GM12865 (cell line): ENCODE results near the gene PHPT1.

Experiments
- DNase-seq: peaks from one replicate; pipeline ENCODE4 v3.0.0; 2010; ENCODE audit warnings: low read depth
- H3K4me3 ChIP-seq: 2 replicates; pipeline ENCODE4 v1.5.1; 2011; ENCODE audit warnings: mild to moderate bottlenecking, low read depth, low read length, control low read depth
- CTCF ChIP-seq: IDR thresholded peaks from 2 replicates; pipeline ENCODE4 v1.5.1; 2011; ENCODE audit warnings: low read length, control low read depth, low read depth, inconsistent platforms; ENCODE audit not compliant: insufficient read depth; ENCODE audit errors: missing control alignments

Gene PHPT1

GRCh38 chr9:136857581-136858412 is 8.6 kb downstream of the PHPT1 start:
- H3K4me3 ChIP-seq: no peak overlapping the region
- no peak for TF ChIP-seq CTCF
- DNase-seq: no peak

DNA sequence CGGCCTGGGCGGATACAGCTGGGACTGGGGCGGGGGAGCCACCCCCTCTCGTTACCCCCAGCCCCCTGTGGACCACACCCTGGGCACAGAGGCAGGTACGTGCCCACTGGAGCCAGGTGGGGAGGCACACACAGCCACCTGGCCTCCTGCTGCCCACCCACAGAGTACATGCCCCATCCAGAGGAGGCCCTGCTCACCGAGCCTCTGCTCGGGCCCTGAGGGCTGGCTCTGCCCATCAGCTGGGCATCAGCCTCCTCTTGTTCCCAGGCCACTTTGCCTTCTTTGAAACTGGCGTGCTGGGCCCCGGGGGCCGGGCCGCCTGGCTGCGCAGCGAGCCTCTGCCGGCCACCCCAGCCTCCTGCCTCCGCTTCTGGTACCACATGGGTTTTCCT is 9.2 kb downstream of the PHPT1 start:
- no peak for DNase-seq
- TF ChIP-seq CTCF: no peak
- H3K4me3 ChIP-seq: no peak overlapping the region

GRCh38 chr9:136858844-136859757 is 9.9 kb downstream of the PHPT1 start:
- no peak for DNase-seq
- no peak for TF ChIP-seq CTCF
- H3K4me3 ChIP-seq: no peak overlapping the region

DNA sequence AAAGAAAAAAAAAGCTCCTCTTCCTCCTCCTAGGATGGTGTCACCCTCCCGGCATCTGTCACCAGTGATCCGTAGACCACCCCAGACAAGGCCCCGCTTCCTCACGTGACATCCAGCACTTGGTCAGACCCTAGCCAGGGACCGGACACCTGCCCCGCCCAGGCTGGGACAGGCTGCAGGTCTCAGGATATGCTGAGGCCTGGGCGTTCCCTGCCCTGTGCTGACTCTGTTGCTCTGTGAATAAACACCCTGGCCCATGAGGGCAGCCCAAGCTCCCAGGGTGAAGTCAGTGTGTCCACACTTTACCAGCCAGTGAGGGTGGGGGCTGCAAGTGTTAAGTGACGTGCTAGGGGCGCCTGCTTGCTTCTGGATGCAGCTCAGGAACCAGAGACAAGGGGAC is 11.3 kb downstream of the PHPT1 start:
- no peak for TF ChIP-seq CTCF
- H3K4me3 ChIP-seq: no peak overlapping the region
- DNase-seq: no peak

DNA sequence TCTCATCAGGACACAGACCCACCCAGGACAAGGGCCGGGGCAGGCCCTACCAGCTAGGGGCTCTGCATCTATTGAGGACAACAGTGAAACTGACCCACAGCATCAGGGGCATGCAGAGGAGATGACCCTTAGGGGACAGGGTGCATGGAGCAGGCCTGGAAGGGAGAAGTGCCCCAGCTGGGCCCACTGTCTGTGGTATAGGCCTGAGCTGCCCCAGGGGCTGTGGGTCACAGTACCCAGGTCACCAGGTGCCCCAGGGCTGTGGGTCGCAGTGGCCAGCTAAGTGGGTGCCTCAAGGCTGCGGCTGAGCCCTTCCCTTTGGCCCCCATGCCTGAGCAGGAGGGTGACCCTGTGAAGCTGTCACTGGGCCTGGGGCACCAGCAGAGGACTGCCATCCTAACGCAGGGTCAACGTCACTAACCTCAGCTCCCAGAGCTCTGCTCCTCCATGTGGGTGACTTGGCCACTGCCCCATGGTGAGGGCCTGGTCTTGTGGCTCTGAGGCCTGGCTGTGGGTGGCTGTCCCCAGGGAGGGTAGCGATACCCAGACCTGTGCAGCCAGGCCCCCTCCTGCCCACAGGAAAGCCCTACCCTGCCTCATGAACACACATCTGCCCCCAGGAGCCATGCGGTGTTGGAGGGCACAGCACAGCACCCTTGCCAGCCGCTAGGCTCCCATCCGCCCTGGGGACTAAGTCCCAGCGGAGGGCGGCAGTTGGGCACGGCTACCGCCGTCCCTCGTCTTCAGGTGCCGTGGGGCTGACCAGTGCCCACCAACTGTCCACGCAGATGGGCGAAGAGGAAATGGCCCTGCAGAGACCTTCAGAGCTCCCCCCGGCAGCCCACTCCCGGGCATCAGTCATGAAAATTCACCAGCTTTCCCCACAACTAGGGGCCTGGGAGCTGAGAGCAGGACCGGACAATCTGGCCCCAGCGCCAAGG is 12.0 kb downstream of the PHPT1 start:
- no peak overlapping the region for H3K4me3 ChIP-seq
- TF ChIP-seq CTCF: no peak
- no peak for DNase-seq

DNA sequence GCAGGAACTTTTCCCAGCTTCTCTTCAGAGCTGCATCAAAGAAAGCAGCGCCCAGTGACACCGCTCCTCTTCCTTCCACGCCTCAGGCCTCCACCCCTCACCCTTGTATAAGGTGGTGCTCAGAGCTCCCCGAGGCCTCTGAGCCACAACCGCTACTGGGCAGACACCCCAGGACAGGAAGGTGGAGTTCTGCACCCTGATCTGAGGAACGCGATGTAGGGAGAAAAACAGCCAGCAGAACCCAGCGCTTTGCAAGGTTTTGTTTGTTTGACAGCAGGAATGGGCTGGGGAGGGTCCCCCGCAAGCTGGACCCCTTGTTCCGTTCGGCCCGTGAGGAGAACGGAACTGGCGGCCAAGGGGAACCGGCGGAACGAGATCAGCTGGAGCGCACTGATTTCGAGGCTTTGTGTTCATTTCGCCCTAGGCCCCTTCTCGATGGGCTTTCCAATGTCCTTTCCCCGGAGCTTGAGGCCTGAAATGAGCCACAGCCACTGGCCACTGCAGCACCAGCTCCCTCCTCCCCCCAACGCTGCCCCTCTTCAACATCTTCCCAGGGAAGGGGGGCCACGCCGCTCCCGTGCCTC is 12.8 kb downstream of the PHPT1 start:
- TF ChIP-seq CTCF: no peak
- no peak overlapping the region for H3K4me3 ChIP-seq
- no peak for DNase-seq
